ENCODE results near the gene LLGL1. TPM values are rescaled to one million over a fixed set of nuclear protein-coding genes. Genes with fewer than 3 reads are reported as not detected.

The LLGL1 gene
- total RNA-seq, 2 donors from 2014 or later: 6.6 to 11.4 TPM

DNA sequence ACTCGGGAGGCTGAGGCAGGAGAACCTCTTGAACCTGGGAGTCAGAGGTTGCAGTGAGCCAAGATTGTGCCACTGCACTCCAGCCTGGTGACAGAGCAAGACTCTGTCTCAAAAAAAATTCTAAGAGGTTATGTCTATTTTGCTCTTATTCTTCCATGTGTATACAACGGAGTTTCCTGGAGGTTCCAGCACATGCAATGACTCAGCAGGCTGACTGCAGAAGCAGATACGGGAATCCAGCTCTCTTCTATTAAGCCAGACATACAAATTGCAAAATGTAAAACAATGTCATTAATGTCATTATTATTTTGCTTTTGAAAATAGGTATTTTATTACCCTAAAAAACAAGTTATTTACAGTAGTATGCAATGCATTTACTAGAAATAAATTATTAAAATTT, 53.4 kb downstream of the LLGL1 start:
- no peak for TF ChIP-seq POLR2A (IDR thresholded peaks at IDR 0.05)
- TF ChIP-seq, protein P1, sequence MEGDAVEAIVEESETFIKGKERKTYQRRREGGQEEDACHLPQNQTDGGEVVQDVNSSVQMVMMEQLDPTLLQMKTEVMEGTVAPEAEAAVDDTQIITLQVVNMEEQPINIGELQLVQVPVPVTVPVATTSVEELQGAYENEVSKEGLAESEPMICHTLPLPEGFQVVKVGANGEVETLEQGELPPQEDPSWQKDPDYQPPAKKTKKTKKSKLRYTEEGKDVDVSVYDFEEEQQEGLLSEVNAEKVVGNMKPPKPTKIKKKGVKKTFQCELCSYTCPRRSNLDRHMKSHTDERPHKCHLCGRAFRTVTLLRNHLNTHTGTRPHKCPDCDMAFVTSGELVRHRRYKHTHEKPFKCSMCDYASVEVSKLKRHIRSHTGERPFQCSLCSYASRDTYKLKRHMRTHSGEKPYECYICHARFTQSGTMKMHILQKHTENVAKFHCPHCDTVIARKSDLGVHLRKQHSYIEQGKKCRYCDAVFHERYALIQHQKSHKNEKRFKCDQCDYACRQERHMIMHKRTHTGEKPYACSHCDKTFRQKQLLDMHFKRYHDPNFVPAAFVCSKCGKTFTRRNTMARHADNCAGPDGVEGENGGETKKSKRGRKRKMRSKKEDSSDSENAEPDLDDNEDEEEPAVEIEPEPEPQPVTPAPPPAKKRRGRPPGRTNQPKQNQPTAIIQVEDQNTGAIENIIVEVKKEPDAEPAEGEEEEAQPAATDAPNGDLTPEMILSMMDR (IDR thresholded peaks at IDR 0.05): no peak
- ATAC-seq (no peak), DNase-seq (no peak)
- H3K27me3 ChIP-seq: no peaks in the 10 kb centered on the region
- no peaks in the 10 kb centered on the region for H3K4me1 ChIP-seq
- no peak overlapping the region for H3K27ac ChIP-seq
- H3K4me3 ChIP-seq: no peak overlapping the region
- H3K36me3 ChIP-seq (replicated peaks in 1 of 2; ENCODE audit: insufficient read depth in 1 of 2, low read depth in 2 of 2): peaks cover 13 to 41% of the 10 kb centered on the region in 2 donors
- WGBS, 2 donors: 85 to 94% methylated on average over 3 of the region's 3 CpGs
- intact Hi-C loops (cut with DNase I): no loop called here
- no peaks in the 10 kb centered on the region for H3K9me3 ChIP-seq

DNA sequence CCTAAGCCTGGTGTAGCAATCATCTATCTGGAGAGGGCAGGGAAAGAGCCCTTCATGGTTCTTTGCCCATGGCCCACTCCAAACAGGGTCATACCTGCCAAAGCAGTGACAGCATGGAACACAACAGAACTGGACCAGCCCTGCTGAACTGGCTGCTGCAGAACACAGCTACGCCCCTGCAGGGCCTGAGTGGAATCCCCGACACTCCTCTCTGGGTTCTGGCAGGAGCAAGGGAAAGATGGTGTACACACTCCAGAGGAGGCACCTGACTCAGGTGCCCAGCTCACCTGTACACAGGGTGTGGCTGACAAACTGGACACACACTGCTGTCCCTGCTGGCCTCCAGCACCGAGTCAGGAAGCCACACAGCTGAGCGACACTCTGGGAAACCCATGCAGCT, 54.8 kb downstream of the LLGL1 start:
- H3K36me3 ChIP-seq (replicated peaks in 1 of 2; ENCODE audit: insufficient read depth in 1 of 2, low read depth in 2 of 2): peaks cover 13 to 44% of the 10 kb centered on the region in 2 donors

DNA sequence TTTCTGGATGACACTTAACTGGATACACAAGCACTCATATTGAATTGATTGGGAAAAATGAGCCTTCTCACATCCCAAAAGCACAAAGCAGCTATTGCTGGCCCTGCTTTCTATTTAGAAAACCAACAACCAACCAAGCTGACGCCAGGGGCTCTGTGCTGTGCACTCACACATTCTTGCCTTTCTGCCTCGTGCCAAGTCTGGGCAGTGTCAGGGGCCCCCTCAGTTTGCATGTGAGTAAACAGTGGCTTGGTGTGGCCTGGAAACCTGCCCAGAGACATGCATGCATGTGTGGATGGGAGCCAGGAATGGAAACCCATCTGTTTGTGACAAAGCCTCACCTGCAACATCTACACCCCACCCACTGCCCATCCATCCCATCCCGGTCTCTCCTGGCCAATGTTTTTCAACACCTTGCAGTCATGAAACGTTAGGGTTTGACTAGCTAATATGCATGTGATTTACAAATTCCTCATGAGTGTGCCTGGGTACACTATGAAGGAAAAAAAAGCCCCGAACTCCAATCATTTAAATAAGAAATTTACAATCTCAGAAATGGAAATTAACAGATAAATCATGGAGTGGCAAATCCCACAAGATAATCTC, 55.4 kb downstream of the LLGL1 start:
- Histone ChIP-seq H3K36me3 (replicated peaks in 1 of 2; ENCODE audit: insufficient read depth in 1 of 2, low read depth in 2 of 2) (peaks cover 13 to 45% of the 10 kb centered on the region in 2 donors), H3K27ac (no peak overlapping the region), H3K27me3 (no peaks in the 10 kb centered on the region), H3K9me3 (no peaks in the 10 kb centered on the region), H3K4me1 (no peaks in the 10 kb centered on the region), H3K4me3 (no peak overlapping the region)
- ATAC-seq (no peak), DNase-seq (no peak)
- TF ChIP-seq POLR2A (IDR thresholded peaks at IDR 0.05): no peak
- TF ChIP-seq, protein P1 (IDR thresholded peaks at IDR 0.05): no peak
- intact Hi-C loops (cut with DNase I): no loop called here
- 48 to 66% methylated on average over 5 of the region's 5 CpGs for WGBS, 2 donors

More for the DNA sequence above, 54.8 kb downstream of the LLGL1 start:
- Histone ChIP-seq H3K27ac (no peak overlapping the region), H3K27me3 (no peaks in the 10 kb centered on the region), H3K4me3 (no peak overlapping the region), H3K4me1 (no peaks in the 10 kb centered on the region), H3K9me3 (no peaks in the 10 kb centered on the region)
- no peak for TF ChIP-seq POLR2A (IDR thresholded peaks at IDR 0.05)
- intact Hi-C loops (cut with DNase I): no loop called here
- no peak for DNase-seq
- no peak for ATAC-seq
- WGBS, 2 donors: 79 to 97% methylated on average over 4 of the region's 4 CpGs

DNA sequence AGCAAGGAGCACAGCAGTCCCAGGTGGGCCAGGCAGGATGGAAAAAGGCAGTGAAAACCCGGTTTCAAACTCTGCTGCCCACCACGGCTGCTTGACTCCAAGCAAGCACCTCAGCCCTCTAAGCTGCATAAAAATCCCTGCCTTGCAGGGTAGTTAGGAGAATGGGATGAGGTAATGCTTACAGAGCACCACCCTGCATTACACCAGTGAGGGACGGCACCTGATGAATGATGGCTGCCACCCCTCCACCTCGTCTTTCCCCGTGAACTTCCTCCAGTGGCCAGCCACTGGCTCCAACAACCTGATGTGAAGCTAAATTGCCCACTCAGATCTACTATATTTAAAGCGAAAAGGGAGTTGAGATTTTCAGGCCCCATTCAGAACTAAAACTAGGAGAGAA, 56.4 kb downstream of the LLGL1 start:
- 93 to 96% methylated on average over 4 to 6 of the region's 6 CpGs for WGBS, 2 donors

DNA sequence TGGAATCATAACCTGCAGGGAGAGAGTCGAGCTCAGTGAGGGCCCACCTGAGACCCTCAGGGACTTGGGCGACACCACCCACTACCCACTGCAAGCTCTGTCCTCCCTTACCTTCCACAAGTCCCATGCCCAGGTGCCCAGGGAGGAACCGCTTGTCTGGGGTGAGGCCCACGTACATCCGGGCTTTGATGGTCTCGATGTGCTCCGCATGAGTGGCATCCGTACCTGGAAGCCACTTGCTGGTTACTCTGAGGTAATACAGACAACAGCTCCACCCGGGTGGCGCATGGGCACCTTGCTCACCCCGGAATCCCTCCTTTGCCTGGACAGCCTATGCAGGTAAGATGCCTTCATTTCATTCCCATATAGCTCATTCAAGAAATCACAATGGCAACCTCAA, 59.9 kb downstream of the LLGL1 start:
- Histone ChIP-seq H3K4me1 (no peaks in the 10 kb centered on the region), H3K4me3 (no peak overlapping the region), H3K27me3 (no peaks in the 10 kb centered on the region), H3K9me3 (no peaks in the 10 kb centered on the region), H3K36me3 (replicated peaks in 1 of 2; ENCODE audit: insufficient read depth in 1 of 2, low read depth in 2 of 2) (peaks cover 0 to 34% of the 10 kb centered on the region in 2 donors), H3K27ac (no peak overlapping the region)
- DNase-seq (no peak), ATAC-seq (no peak)
- 93 to 99% methylated on average over 11 of the region's 11 CpGs for WGBS, 2 donors
- intact Hi-C loops (cut with DNase I): no loop called here
- TF ChIP-seq POLR2A (IDR thresholded peaks at IDR 0.05): no peak
- TF ChIP-seq, protein P1 (IDR thresholded peaks at IDR 0.05): no peak

More for the DNA sequence above, 56.4 kb downstream of the LLGL1 start:
- no peaks in the 10 kb centered on the region for H3K9me3 ChIP-seq
- intact Hi-C loops (cut with DNase I): no loop called here
- TF ChIP-seq, protein P1 (IDR thresholded peaks at IDR 0.05): no peak
- TF ChIP-seq POLR2A (IDR thresholded peaks at IDR 0.05): no peak
- H3K27ac ChIP-seq: no peak overlapping the region
- no peak overlapping the region for H3K4me3 ChIP-seq
- no peaks in the 10 kb centered on the region for H3K27me3 ChIP-seq
- ATAC-seq (no peak), DNase-seq (no peak)
- no peaks in the 10 kb centered on the region for H3K4me1 ChIP-seq
- peaks cover 13 to 42% of the 10 kb centered on the region in 2 donors for H3K36me3 ChIP-seq (replicated peaks in 1 of 2; ENCODE audit: insufficient read depth in 1 of 2, low read depth in 2 of 2)

Data from body of pancreas (tissue), 4 donors.